ENCODE results near the gene TLR5.

DNA sequence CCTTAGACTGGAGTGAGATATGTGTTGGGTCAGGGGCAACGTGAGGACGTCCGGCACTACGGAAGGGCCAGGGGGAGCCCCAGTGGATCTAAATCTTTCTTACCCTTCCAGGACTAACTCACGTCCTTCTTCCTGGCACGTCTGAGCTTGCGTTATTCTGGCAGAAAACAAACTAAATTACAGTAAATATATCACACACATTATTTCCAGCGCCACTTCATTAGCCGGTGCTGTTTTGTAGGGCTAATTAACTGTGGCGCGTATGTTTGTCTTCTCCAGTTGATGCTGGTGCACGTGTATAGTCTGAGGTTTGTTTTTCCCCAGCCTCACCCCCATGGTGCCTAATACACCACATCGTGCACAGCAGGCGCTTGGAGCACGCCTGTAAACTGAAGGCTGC, 59.2 kb downstream of the TLR5 start:
- no peak for TF ChIP-seq POLR2A (IDR thresholded peaks at IDR 0.05)
- TF ChIP-seq, protein P1, sequence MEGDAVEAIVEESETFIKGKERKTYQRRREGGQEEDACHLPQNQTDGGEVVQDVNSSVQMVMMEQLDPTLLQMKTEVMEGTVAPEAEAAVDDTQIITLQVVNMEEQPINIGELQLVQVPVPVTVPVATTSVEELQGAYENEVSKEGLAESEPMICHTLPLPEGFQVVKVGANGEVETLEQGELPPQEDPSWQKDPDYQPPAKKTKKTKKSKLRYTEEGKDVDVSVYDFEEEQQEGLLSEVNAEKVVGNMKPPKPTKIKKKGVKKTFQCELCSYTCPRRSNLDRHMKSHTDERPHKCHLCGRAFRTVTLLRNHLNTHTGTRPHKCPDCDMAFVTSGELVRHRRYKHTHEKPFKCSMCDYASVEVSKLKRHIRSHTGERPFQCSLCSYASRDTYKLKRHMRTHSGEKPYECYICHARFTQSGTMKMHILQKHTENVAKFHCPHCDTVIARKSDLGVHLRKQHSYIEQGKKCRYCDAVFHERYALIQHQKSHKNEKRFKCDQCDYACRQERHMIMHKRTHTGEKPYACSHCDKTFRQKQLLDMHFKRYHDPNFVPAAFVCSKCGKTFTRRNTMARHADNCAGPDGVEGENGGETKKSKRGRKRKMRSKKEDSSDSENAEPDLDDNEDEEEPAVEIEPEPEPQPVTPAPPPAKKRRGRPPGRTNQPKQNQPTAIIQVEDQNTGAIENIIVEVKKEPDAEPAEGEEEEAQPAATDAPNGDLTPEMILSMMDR (IDR thresholded peaks at IDR 0.05), result no peak
- no peak for TF ChIP-seq POLR2AphosphoS5 (IDR thresholded peaks at IDR 0.05)

Data from upper lobe of left lung (tissue), 4 donors.